Memory B cell (primary cell): ENCODE results near the gene NTM.

Source experiments
- ATAC-seq: fragments of 150-1000 bp; cut with Tn5 transposase; 2 replicates; pipeline ENCODE4 v1.10.0; 2021; ENCODE audit warnings: low read depth, mild to moderate bottlenecking, moderate library complexity
- DNase-seq, 2 donors: peaks; one replicate each; pipeline ENCODE4 v3.0.0; 2022; ENCODE audit warnings: low spot score in 2 of 2
- H3K27ac Mint-ChIP-seq: one replicate; pipeline ENCODE4 v1.8.0; 2022; ENCODE audit warnings: mild to moderate bottlenecking, moderate library complexity, mixed read lengths
- H3K27me3 Mint-ChIP-seq: one replicate; pipeline ENCODE4 v1.8.0; 2022; ENCODE audit warnings: mixed read lengths
- H3K36me3 Mint-ChIP-seq: one replicate; pipeline ENCODE4 v1.8.0; 2022; ENCODE audit warnings: mild to moderate bottlenecking, mixed read lengths
- H3K4me1 Mint-ChIP-seq: one replicate; pipeline ENCODE4 v1.8.0; 2022; ENCODE audit warnings: mixed read lengths
- H3K4me3 Mint-ChIP-seq: one replicate; pipeline ENCODE4 v1.8.0; 2022; ENCODE audit warnings: mild to moderate bottlenecking, moderate library complexity, mixed read lengths
- H3K9me3 Mint-ChIP-seq: one replicate; pipeline ENCODE4 v1.8.0; 2022; ENCODE audit warnings: mixed read lengths

The NTM gene

DNA sequence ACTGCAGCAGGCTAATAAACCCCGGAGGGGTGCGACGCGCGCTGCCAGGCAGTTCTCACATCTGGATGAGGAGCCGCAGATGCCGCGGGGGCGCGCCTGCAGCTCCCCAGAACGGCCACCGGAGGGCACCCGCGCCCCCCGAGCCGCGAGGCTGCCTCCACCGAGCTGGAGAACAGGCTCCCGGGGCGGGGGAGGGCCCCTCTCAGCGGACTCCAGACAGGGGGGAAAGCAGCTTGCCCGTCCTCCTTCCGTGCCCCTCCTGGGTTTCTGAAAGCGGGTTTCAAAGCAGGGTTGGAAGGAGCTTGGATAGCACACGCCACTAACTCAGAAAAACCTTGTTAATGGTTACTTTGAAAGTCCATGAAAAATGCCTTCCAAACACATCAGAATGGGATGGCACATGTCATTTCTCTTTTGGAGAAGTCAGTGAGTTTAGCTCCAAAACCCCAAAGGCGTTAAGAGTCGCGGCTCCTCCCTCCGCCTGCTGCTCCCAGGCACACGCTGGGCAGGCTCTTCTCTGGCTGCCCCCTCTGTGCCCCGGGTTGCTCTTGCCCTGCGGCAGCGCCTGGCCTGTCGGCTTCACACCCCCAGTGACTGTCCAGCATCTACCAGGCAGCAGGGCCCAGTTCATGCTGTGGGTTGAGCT, 317.8 kb downstream of the NTM start:
- no peak overlapping the region for H3K4me3 Mint-ChIP-seq
- ATAC-seq (no peak), DNase-seq (no peak)
- no peaks in the 10 kb centered on the region for H3K36me3 Mint-ChIP-seq
- H3K27ac Mint-ChIP-seq = no peak overlapping the region
- H3K27me3 Mint-ChIP-seq = peaks cover 8% of the 10 kb centered on the region
- H3K9me3 Mint-ChIP-seq = peaks cover 2% of the 10 kb centered on the region
- no peaks in the 10 kb centered on the region for H3K4me1 Mint-ChIP-seq

- ATAC-seq = no peak
- Mint-ChIP-seq H3K4me1 (no peaks in the 10 kb centered on the region), H3K4me3 (no peak overlapping the region), H3K36me3 (no peaks in the 10 kb centered on the region), H3K27ac (no peak overlapping the region), H3K27me3 (peaks cover 9% of the 10 kb centered on the region), H3K9me3 (peaks cover 3% of the 10 kb centered on the region)
- no peak for DNase-seq
These were observed 318.9 kb downstream of the NTM start for GRCh38 chr11:131689049-131689925.

DNA sequence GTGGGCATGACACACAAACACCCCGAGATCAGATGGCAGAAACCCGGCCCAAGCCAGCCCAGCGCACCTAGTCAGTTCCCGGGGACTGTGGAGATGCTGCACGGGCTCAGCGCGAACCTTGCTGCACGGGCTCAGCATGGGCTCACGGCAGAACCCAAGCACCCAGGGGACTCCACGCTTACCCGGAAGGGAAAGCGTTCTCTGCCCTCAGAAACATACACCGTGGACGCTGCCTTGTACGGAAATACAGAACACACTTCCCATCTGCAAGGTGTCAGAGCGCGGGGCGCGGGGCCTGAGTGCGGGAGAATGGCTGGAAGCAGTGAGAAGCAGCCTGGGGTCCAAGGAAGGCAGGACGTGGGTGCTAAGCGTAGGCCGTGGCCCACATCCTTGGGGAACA, 319.9 kb downstream of the NTM start:
- peaks cover 14% of the 10 kb centered on the region for H3K27me3 Mint-ChIP-seq
- no peak overlapping the region for H3K4me3 Mint-ChIP-seq
- DNase-seq (no peak), ATAC-seq (no peak)
- H3K36me3 Mint-ChIP-seq = no peaks in the 10 kb centered on the region
- H3K4me1 Mint-ChIP-seq = peaks cover 3% of the 10 kb centered on the region
- no peak overlapping the region for H3K27ac Mint-ChIP-seq
- H3K9me3 Mint-ChIP-seq = peaks cover 7% of the 10 kb centered on the region

DNA sequence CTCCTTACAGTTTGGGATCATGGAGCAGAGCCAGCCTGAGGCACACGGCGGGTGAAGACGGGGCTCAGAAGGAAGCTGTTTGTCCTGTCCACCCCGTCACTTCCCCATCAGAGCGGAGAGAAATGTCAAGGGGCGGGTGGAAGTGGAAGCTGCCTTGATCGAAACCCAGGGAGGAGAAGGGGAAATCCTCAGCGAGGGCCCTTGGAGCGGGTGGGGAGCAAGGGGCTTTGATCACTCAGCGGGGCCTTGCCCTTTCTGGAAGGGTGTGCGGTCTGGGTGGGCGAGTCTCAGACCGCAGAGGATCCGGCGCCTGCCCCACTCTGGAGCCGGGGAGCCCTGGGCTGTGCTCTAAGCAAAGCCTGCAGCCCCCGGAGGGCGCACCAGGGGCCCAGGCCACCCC, 320.4 kb downstream of the NTM start:
- Mint-ChIP-seq H3K4me1 (peaks cover 3% of the 10 kb centered on the region), H3K36me3 (no peaks in the 10 kb centered on the region), H3K4me3 (no peak overlapping the region), H3K27ac (no peak overlapping the region), H3K27me3 (peaks cover 14% of the 10 kb centered on the region), H3K9me3 (peaks cover 7% of the 10 kb centered on the region)
- no peak for DNase-seq
- ATAC-seq = no peak

GRCh38 chr11:131691181-131692041, 321.0 kb downstream of the NTM start:
- ATAC-seq = no peak
- no peak overlapping the region for H3K4me3 Mint-ChIP-seq
- no peaks in the 10 kb centered on the region for H3K36me3 Mint-ChIP-seq
- H3K4me1 Mint-ChIP-seq = peaks cover 3% of the 10 kb centered on the region
- peaks cover 17% of the 10 kb centered on the region for H3K27me3 Mint-ChIP-seq
- DNase-seq = no peak
- no peak overlapping the region for H3K27ac Mint-ChIP-seq
- peaks cover 7% of the 10 kb centered on the region for H3K9me3 Mint-ChIP-seq

DNA sequence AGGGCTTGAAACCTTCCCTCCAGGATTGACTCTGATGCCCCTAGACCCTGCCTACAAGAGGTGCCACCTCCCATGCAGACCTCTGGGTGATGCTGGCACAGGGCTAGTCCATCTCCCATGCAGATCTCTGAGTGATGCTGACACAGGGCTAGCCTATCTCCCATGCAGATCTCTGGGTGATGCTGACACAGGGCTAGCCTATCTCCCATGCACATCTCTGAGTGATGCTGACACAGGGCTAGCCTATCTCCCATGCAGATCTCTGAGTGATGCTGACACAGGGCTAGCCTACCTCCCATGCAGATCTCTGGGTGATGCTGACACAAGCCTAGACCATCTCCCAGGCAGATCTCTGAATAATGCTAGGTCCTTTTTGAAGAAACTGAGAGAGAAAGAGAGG, 321.7 kb downstream of the NTM start:
- Mint-ChIP-seq H3K9me3 (peaks cover 7% of the 10 kb centered on the region), H3K36me3 (no peaks in the 10 kb centered on the region), H3K4me1 (peaks cover 3% of the 10 kb centered on the region), H3K27ac (no peak overlapping the region), H3K27me3 (peaks cover 17% of the 10 kb centered on the region), H3K4me3 (no peak overlapping the region)
- ATAC-seq = no peak
- no peak for DNase-seq

- Mint-ChIP-seq H3K27me3 (peaks cover 17% of the 10 kb centered on the region), H3K27ac (no peak overlapping the region), H3K4me3 (no peak overlapping the region), H3K36me3 (no peaks in the 10 kb centered on the region), H3K4me1 (peaks cover 3% of the 10 kb centered on the region), H3K9me3 (peaks cover 7% of the 10 kb centered on the region)
- no peak for ATAC-seq
- no peak for DNase-seq
These were observed 322.5 kb downstream of the NTM start for GRCh38 chr11:131692961-131693360.

GRCh38 chr11:131693756-131694155, 323.3 kb downstream of the NTM start:
- no peak overlapping the region for H3K27ac Mint-ChIP-seq
- H3K4me3 Mint-ChIP-seq = no peak overlapping the region
- H3K9me3 Mint-ChIP-seq = peaks cover 7% of the 10 kb centered on the region
- no peak for DNase-seq
- H3K4me1 Mint-ChIP-seq = peaks cover 3% of the 10 kb centered on the region
- H3K36me3 Mint-ChIP-seq = no peaks in the 10 kb centered on the region
- H3K27me3 Mint-ChIP-seq = peaks cover 17% of the 10 kb centered on the region
- ATAC-seq = no peak

DNA sequence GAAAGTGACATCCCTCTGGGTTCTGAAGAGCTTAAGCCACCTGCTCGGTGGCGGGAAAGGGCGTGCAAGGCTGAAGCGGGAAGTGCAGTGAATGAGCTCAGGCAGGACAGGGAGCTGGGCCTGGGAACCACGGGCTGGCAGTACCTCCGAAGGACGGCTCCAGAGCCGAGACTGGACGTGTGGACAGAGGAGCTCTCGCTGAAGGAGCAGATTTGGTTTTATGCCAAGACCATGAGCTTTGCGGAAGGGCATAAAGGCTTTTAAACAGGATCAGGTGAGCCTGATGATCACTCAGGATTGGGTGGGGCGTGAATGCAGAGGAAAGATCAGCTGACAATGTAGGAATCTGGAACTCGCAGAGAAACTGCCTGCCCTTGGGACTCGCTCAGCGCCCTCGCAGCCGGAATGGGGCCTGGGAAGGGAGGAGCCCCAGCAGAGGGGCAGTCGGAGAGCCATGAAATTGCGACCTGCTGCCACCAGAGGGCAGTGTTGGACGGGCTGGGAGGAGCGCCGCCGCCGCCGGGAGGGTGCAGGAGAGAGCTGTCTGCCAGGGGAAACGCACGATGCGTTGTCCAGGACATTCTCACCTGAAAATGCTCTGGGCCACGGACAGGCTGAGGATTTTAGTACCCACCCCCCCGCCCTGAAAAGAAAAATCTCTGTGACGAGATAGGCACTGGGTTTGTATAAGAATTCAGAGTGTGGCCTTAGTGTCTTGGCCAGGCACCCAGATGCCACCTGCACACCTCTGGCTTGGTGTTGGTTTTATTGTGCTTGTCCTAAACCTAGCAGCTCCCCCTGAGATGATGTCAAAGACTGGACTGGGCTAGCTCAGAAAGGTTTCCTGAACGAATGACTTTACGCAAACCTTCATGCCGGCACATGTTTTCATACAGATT, 324.4 kb downstream of the NTM start:
- Mint-ChIP-seq H3K4me1 (peaks cover 3% of the 10 kb centered on the region), H3K36me3 (no peaks in the 10 kb centered on the region), H3K9me3 (peaks cover 7% of the 10 kb centered on the region), H3K27me3 (peaks cover 15% of the 10 kb centered on the region), H3K27ac (no peak overlapping the region), H3K4me3 (no peak overlapping the region)
- ATAC-seq = no peak
- peak; percentile 18 for DNase-seq

DNA sequence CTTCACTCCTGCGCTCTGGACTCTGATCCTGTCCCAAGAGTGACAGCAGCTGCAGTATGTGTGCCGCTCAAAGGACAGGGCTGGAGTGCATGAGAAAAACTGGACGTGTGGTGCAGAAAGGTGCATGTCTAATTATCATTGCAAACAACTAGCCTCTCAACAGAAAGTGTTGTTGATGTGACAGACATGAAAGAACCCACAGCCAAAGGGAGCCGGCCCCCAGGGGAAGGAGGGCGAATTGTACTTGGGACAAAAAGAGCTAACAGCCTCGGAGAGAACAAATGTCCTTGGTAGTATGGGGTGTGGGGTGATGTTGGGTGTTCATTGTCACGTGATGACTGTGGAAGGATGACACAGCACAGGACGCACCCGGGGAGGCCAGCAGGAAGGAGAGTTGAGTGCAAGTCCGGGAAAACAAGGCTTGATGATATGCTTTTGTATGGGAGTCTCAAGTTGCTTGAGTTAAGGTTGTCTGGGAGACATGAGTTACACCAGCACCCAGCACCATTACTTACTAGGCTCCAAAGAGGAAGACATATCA, 325.5 kb downstream of the NTM start:
- H3K4me3 Mint-ChIP-seq = no peak overlapping the region
- no peak for DNase-seq
- H3K27me3 Mint-ChIP-seq = peaks cover 11% of the 10 kb centered on the region
- ATAC-seq = no peak
- no peaks in the 10 kb centered on the region for H3K36me3 Mint-ChIP-seq
- no peak overlapping the region for H3K27ac Mint-ChIP-seq
- peaks cover 5% of the 10 kb centered on the region for H3K9me3 Mint-ChIP-seq
- peaks cover 3% of the 10 kb centered on the region for H3K4me1 Mint-ChIP-seq

- Mint-ChIP-seq H3K4me3 (no peak overlapping the region), H3K4me1 (peaks cover 3% of the 10 kb centered on the region), H3K36me3 (no peaks in the 10 kb centered on the region), H3K27ac (no peak overlapping the region), H3K27me3 (peaks cover 11% of the 10 kb centered on the region), H3K9me3 (peaks cover 5% of the 10 kb centered on the region)
- ATAC-seq (no peak), DNase-seq (no peak)
These were observed 326.3 kb downstream of the NTM start for GRCh38 chr11:131696690-131697089.

- H3K9me3 Mint-ChIP-seq = peaks cover 19% of the 10 kb centered on the region
- H3K36me3 Mint-ChIP-seq = peaks cover 1% of the 10 kb centered on the region
These were observed 332.9 kb downstream of the NTM start for GRCh38 chr11:131703311-131703710.

GRCh38 chr11:131704682-131705081, 334.3 kb downstream of the NTM start:
- H3K4me1 Mint-ChIP-seq = no peaks in the 10 kb centered on the region
- H3K4me3 Mint-ChIP-seq = no peak overlapping the region
- peaks cover 1% of the 10 kb centered on the region for H3K36me3 Mint-ChIP-seq
- DNase-seq = no peak
- no peak for ATAC-seq
- H3K27me3 Mint-ChIP-seq = no peaks in the 10 kb centered on the region
- H3K27ac Mint-ChIP-seq = no peak overlapping the region
- peaks cover 23% of the 10 kb centered on the region for H3K9me3 Mint-ChIP-seq

More at GRCh38 chr11:131703311-131703710, 332.9 kb downstream of the NTM start:
- Mint-ChIP-seq H3K27ac (no peak overlapping the region), H3K27me3 (no peaks in the 10 kb centered on the region), H3K4me3 (no peak overlapping the region), H3K4me1 (no peaks in the 10 kb centered on the region)
- DNase-seq (no peak), ATAC-seq (no peak)
